Measurements from ENCODE around the gene SHTN1. TPM values are rescaled to one million over a fixed set of nuclear protein-coding genes. Genes with fewer than 3 reads are reported as not detected.

Gene SHTN1
- total RNA-seq, 3 donors from 2014 or later (not counting 1 experiment from before 2014, with no cell fraction given), result 0.88 to 1.4 (median 1.1) TPM

DNA sequence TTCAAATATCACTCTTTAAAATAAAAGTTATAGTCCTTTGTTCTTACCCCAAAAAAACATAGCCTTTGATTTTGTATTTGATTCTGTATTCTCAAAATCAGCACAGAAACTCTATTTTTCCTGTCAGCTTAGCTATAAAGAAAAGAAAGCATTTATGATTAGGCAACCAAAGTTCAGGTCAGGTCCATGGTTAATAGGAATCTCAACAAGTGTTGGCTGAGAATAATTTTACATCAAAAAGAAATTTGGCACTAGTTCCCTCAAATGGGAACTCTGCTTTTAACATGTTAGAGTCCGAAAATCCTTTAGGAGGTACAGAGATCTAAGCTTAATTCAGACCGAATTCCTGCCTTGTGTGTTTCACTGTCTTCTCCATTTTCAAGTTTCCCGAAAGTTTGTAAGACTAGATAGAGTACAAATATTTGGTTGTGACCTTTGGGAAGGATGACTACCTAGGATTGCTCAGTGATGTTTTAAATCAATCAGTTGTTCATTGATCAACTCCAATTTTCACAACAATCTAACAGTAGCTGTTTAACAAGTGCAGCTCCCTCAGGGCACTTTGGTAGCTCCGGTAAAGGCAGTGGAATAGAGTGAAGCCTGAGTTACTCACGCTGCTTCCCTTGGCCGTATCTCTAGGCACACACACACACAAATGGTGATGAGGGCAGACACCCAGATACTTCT, 164.5 kb downstream of the SHTN1 start:
- no peaks in the 10 kb centered on the region for H3K9me3 ChIP-seq (ENCODE audit: control insufficient read depth, insufficient read depth, low read length)
- TF ChIP-seq, protein P1, sequence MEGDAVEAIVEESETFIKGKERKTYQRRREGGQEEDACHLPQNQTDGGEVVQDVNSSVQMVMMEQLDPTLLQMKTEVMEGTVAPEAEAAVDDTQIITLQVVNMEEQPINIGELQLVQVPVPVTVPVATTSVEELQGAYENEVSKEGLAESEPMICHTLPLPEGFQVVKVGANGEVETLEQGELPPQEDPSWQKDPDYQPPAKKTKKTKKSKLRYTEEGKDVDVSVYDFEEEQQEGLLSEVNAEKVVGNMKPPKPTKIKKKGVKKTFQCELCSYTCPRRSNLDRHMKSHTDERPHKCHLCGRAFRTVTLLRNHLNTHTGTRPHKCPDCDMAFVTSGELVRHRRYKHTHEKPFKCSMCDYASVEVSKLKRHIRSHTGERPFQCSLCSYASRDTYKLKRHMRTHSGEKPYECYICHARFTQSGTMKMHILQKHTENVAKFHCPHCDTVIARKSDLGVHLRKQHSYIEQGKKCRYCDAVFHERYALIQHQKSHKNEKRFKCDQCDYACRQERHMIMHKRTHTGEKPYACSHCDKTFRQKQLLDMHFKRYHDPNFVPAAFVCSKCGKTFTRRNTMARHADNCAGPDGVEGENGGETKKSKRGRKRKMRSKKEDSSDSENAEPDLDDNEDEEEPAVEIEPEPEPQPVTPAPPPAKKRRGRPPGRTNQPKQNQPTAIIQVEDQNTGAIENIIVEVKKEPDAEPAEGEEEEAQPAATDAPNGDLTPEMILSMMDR (IDR thresholded peaks at IDR 0.05), result no peak
- H3K27me3 ChIP-seq (ENCODE audit: control insufficient read depth, insufficient read depth, low read length), result no peaks in the 10 kb centered on the region
- no peak overlapping the region for H3K27ac Mint-ChIP-seq
- no peaks in the 10 kb centered on the region for H3K4me1 ChIP-seq (ENCODE audit: control insufficient read depth, insufficient read depth, low read length)
- peaks cover 2 to 8% of the 10 kb centered on the region in 2 donors for H3K27me3 Mint-ChIP-seq (ENCODE audit: low read depth in 2 of 2)
- H3K9me3 Mint-ChIP-seq, result no peaks in the 10 kb centered on the region
- ATAC-seq (no peak), DNase-seq (no peak)
- no peaks in the 10 kb centered on the region for H3K36me3 Mint-ChIP-seq
- H3K4me3 Mint-ChIP-seq, result no peak overlapping the region
- H3K4me1 Mint-ChIP-seq, result no peaks in the 10 kb centered on the region
- no peak overlapping the region for H3K4me3 ChIP-seq (ENCODE audit: low read length)
- WGBS (ENCODE audit: insufficient coverage), result 96% methylated on average over 6 of the region's 6 CpGs
- no peak overlapping the region for H3K27ac ChIP-seq (ENCODE audit: low read length)
- intact Hi-C loops (cut with micrococcal nuclease), result no loop called here
- H3K36me3 ChIP-seq (ENCODE audit: control insufficient read depth, insufficient read depth, low read length), result no peaks in the 10 kb centered on the region

DNA sequence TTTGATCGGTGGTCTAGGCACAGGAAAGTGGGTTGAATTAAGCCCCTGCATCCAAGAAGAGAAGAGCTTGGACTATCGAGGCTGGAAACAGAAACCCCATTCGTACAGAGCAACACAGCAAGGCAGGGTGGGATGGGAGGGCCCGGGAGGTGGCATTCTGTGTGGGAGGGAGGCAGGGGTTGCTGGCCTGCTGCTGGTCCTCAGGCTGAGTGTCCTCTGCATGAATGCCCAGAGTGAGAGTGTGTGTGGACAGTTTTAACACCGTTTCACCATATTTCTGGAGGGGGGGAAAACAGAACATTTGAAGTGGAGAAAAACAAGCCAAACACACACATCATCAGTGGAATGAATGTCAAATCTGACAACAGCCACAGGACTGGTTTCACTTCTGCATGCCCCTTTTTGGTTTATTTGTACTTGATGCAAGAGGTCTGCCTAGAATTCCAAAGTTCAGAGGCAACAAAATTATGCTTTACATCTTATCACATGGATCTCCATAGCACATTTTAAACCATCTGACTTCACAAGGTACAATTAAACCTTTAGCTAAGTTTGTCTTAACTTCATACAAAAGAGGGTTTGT, 166.8 kb downstream of the SHTN1 start:
- Mint-ChIP-seq H3K9me3 (no peaks in the 10 kb centered on the region), H3K27ac (no peak overlapping the region), H3K4me1 (no peaks in the 10 kb centered on the region), H3K36me3 (no peaks in the 10 kb centered on the region), H3K27me3 (ENCODE audit: low read depth in 2 of 2) (peaks cover 0 to 4% of the 10 kb centered on the region in 2 donors), H3K4me3 (no peak overlapping the region)
- Histone ChIP-seq H3K9me3 (ENCODE audit: control insufficient read depth, insufficient read depth, low read length) (no peaks in the 10 kb centered on the region), H3K4me1 (ENCODE audit: control insufficient read depth, insufficient read depth, low read length) (no peaks in the 10 kb centered on the region), H3K27ac (ENCODE audit: low read length) (no peak overlapping the region), H3K4me3 (ENCODE audit: low read length) (no peak overlapping the region), H3K27me3 (ENCODE audit: control insufficient read depth, insufficient read depth, low read length) (no peaks in the 10 kb centered on the region), H3K36me3 (ENCODE audit: control insufficient read depth, insufficient read depth, low read length) (no peaks in the 10 kb centered on the region)
- 86% methylated on average over 4 of the region's 5 CpGs for WGBS (ENCODE audit: insufficient coverage)
- intact Hi-C loops (cut with micrococcal nuclease), result no loop called here
- ATAC-seq (no peak), DNase-seq (no peak)
- TF ChIP-seq, protein P1 (IDR thresholded peaks at IDR 0.05), result no peak

DNA sequence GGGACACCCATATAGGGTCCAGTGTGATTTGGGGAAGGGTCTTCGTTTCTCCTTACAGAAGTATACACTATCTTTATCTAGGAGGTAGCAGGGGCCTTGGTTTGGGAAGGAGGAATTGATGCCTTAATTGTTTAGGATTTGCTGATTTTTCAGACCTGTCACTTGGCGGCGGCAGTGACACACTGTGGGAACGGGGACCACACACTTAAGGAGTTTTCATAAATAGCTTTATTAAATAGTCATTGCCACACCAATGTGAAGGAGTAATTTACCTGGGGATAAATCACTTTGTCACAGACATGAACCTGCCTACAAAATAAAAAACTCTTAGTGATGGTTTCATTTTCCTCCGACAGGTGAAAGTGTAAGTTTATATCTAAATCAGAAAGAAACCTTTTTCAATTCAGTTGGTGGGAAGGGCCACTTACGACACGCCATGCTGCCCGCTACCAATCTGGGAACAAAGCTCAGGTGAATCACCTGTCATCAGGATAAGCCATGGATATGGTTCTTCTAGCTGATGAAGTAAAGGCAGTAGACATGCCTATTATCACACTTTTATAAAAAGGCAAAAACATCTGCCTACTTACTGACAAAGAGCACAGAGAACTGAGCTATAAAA, 168.0 kb downstream of the SHTN1 start:
- no peaks in the 10 kb centered on the region for H3K27me3 ChIP-seq (ENCODE audit: control insufficient read depth, insufficient read depth, low read length)
- ATAC-seq (no peak), DNase-seq (no peak)
- intact Hi-C loops (cut with micrococcal nuclease), result no loop called here
- no peak overlapping the region for H3K4me3 ChIP-seq (ENCODE audit: low read length)
- Mint-ChIP-seq H3K4me1 (no peaks in the 10 kb centered on the region), H3K9me3 (no peaks in the 10 kb centered on the region), H3K36me3 (no peaks in the 10 kb centered on the region), H3K4me3 (no peak overlapping the region), H3K27ac (no peak overlapping the region), H3K27me3 (ENCODE audit: low read depth in 2 of 2) (no peaks in the 10 kb centered on the region)
- no peak overlapping the region for H3K27ac ChIP-seq (ENCODE audit: low read length)
- TF ChIP-seq, protein P1 (IDR thresholded peaks at IDR 0.05), result no peak
- no peaks in the 10 kb centered on the region for H3K36me3 ChIP-seq (ENCODE audit: control insufficient read depth, insufficient read depth, low read length)
- 100% methylated on average over 4 of the region's 8 CpGs for WGBS (ENCODE audit: insufficient coverage)
- no peaks in the 10 kb centered on the region for H3K4me1 ChIP-seq (ENCODE audit: control insufficient read depth, insufficient read depth, low read length)
- H3K9me3 ChIP-seq (ENCODE audit: control insufficient read depth, insufficient read depth, low read length), result no peaks in the 10 kb centered on the region

Data from natural killer cell (primary cell).